ENCODE results near the gene SYNPR.
"Not testable (repeated sequence)": the region's sequence is repeated elsewhere in the genome, so short reads cannot be mapped to it uniquely, and the experiment has no call there.

Gene SYNPR

GRCh38 chr3:63278171-63279004 lies at the start of gene SYNPR:
Gene SYNPR (plus strand): TSS chr3:63278308.
- DNase-seq (ENCODE audit: low read depth in 3 of 3): no peak

GRCh38 chr3:63228677-63229076 lies 49.4 kb upstream of the SYNPR start:
- DNase-seq (ENCODE audit: low read depth in 3 of 3): no peak

- no peak for DNase-seq (ENCODE audit: low read depth in 3 of 3)
These were observed 48.0 kb upstream of the SYNPR start for GRCh38 chr3:63230146-63230545.

- DNase-seq (ENCODE audit: low read depth in 3 of 3): no peak
These were observed 46.5 kb upstream of the SYNPR start for GRCh38 chr3:63231643-63232042.

- no peak for DNase-seq (ENCODE audit: low read depth in 3 of 3)
These were observed 45.2 kb upstream of the SYNPR start for GRCh38 chr3:63232764-63233396.

- no peak for DNase-seq (ENCODE audit: low read depth in 3 of 3)
These were observed 37.7 kb upstream of the SYNPR start for GRCh38 chr3:63240381-63240902.

GRCh38 chr3:63242124-63242523 lies 36.0 kb upstream of the SYNPR start:
- no peak for DNase-seq (ENCODE audit: low read depth in 3 of 3)

GRCh38 chr3:63244486-63244885 lies 33.6 kb upstream of the SYNPR start:
- no peak for DNase-seq (ENCODE audit: low read depth in 3 of 3)

- no peak for DNase-seq (ENCODE audit: low read depth in 3 of 3)
These were observed 32.3 kb upstream of the SYNPR start for GRCh38 chr3:63245726-63246241.

GRCh38 chr3:63248015-63248414 lies 30.1 kb upstream of the SYNPR start:
- no peak for DNase-seq (ENCODE audit: low read depth in 3 of 3)

- DNase-seq (ENCODE audit: low read depth in 3 of 3): no peak
These were observed 26.6 kb upstream of the SYNPR start for GRCh38 chr3:63251499-63251898.

GRCh38 chr3:63255819-63256218 lies 22.3 kb upstream of the SYNPR start:
- DNase-seq (ENCODE audit: low read depth in 3 of 3): not testable (repeated sequence)

- no peak for DNase-seq (ENCODE audit: low read depth in 3 of 3)
These were observed 13.4 kb upstream of the SYNPR start for GRCh38 chr3:63264716-63265115.

- DNase-seq (ENCODE audit: low read depth in 3 of 3): no peak
These were observed 3.7 kb upstream of the SYNPR start for GRCh38 chr3:63274359-63274758.

GRCh38 chr3:63279005-63279841 lies 1.1 kb downstream of the SYNPR start:
- no peak for DNase-seq (ENCODE audit: low read depth in 3 of 3)

GRCh38 chr3:63287610-63288009 lies 9.5 kb downstream of the SYNPR start:
- DNase-seq (ENCODE audit: low read depth in 3 of 3): no peak

- no peak for DNase-seq (ENCODE audit: low read depth in 3 of 3)
These were observed 12.6 kb downstream of the SYNPR start for GRCh38 chr3:63290686-63291085.

- no peak for DNase-seq (ENCODE audit: low read depth in 3 of 3)
These were observed 16.2 kb downstream of the SYNPR start for GRCh38 chr3:63294332-63294731.

GRCh38 chr3:63295356-63295755 lies 17.2 kb downstream of the SYNPR start:
- no peak for DNase-seq (ENCODE audit: low read depth in 3 of 3)

- no peak for DNase-seq (ENCODE audit: low read depth in 3 of 3)
These were observed 17.7 kb downstream of the SYNPR start for GRCh38 chr3:63295806-63296205.

GRCh38 chr3:63296249-63296648 lies 18.1 kb downstream of the SYNPR start:
- DNase-seq (ENCODE audit: low read depth in 3 of 3): no peak

GRCh38 chr3:63303238-63303637 lies 25.1 kb downstream of the SYNPR start:
- DNase-seq (ENCODE audit: low read depth in 3 of 3): no peak

All from stimulated activated CD4-positive, alpha-beta T cell treated with anti-CD3 and anti-CD28 coated beads, TNF-alpha, amount 100 ng/mL, for 4 hours (primary cell).